CD1c-positive myeloid dendritic cell (primary cell): Measurements from ENCODE around the gene FRMPD2.
"Not testable (repeated sequence)": the region's sequence is repeated elsewhere in the genome, so short reads cannot be mapped to it uniquely, and the experiment has no call there.

Experiments used
- DNase-seq: peaks from one replicate; pipeline ENCODE4 v3.0.0-alpha.2; 2016; ENCODE audit errors: extremely low spot score

Gene FRMPD2

DNA sequence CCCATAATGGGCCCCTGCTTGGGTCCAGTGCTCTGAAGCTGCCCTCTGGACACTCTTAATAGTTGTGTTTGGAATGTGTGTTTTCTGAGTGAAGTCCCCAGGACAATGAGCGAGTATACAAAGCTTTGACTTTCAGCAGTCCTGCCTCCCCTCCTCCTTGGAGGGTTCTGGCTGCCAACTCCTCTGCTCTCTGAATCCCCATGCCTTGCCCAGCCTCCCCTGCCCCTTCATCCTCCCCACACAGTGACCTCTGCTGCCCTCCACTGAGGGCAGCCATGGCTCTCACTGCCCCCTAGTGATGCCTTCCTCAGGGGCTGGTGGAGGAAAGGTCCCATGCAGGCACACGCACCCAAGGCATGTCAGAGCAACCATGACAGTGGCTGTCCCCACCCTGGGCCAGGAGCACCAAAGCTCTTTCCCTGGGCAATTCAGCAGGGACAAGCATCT is 40.9 kb downstream of the FRMPD2 start:
- no peak for DNase-seq

DNA sequence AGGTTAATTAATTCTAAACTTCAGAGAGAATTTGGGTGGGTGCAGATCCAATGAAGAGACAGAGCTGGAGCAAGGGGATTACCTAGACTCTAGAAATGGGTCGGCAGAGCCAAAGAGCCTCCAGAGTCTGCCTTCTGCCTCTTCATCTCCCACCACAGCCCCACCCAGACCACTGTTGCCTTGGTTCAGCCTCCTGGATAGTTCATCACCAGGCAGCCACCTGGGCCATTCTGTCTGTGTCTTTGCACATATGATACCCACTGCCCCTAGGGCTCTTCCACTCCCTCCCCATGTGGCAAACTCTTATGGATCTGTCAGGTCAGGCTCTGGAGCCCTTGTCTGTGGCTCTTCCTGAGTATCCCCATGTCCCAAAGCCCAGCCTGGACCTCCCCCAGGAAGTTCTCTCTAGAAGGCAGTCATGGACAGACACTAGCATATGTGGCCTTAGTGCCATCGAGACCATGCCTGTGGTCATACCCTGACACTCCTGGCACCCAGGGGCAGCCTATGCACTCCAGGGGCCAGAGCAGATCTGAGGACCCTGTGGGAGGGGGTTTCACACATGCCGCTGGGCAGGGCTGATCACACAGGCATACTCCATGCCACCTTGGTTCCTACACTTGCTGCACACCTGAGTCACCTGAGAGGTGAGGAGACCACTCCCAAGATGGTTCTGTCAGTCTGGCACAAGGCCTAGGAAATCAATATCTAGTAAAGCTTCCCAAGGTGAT is 41.6 kb downstream of the FRMPD2 start:
- DNase-seq = no peak

GRCh38 chr10:48231699-48232315 is 42.7 kb downstream of the FRMPD2 start:
- no peak for DNase-seq

DNA sequence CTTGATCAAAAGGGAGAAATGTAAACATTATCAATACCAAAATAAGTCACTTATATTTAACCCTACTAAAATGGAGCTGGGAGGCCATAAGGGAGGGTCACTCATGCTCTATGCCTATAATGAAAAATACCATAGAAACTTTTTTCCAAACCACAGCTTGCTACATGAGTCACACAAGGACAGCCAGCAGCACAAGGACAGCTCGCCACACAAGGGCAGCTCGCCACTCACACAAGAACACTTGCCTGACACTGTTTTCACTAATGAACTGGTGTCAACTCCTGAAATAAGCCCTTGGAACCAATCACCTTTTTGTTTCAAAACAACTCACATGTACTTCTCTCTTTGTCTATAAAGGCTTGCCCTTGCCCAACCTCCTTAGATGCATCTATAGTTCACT is 43.3 kb downstream of the FRMPD2 start:
- no peak for DNase-seq

GRCh38 chr10:48227213-48227612 is 47.3 kb downstream of the FRMPD2 start:
- no peak for DNase-seq

DNA sequence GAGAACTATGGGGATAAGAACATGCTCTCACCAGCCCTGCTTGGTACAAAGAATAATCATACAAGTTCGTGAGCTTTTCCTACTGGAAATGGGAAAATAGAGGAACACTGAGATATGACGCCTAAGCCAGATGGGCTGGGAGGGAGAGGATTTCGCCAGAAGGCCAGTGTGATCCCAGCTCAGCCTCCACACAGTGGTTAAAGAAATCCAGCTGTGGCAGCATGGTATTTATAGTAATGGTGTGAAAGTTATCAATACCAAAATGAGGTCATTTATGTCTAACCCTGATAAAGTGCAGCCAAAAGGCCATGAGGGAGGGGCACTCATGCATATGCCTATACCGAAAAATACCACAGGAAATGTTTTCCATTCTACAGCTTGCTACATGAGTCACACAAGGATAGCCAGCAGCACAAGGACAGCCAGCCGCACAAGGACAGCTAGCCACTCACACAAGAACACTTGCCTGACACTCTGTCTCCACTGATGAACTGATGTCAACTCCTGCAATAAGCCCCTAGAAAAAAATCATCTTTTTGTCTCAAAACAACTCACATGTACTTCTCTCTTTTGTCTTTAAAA is 49.4 kb downstream of the FRMPD2 start:
- DNase-seq = no peak

GRCh38 chr10:48224296-48224695 is 50.2 kb downstream of the FRMPD2 start:
- DNase-seq = no peak

DNA sequence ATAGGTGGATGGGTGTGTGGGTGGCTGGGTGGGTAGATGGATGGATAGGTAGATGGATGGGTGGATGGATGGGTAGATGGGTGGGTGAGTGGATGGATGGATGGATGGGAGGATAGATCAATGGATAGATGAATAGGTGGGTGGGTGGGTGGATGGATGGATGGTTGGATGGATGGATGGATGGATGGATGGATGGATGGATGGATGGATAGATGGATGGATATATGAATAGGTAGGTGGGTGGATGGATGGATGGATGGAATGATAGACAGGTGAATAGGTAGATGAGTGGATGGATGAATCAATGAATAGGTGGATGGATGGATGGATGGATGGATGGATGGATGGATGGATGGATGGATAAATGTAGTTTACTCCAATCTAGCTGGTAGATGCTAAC is 52.7 kb downstream of the FRMPD2 start:
- no peak for DNase-seq

DNA sequence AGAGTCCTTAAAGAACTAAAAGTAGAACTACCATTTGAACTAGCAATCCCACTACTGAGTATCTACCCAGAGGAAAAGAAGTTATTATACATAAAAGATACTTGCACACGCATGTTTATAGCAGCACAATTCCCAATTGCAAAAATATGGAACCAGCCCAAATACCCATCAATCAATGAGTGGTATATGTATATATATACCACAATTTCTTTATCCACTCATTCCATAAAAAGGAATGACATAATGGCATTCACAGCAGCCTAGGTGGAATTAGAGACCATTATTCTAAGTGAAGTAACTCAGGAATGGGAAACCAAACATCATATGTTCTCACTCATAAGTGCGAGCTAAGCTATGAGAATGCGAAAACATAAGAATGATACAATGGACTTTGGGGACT is 53.5 kb downstream of the FRMPD2 start:
- not testable (repeated sequence) for DNase-seq

- no peak for DNase-seq
Measured at GRCh38 chr10:48219194-48219593, 55.3 kb downstream of the FRMPD2 start.

GRCh38 chr10:48216744-48217143 is 57.8 kb downstream of the FRMPD2 start:
- DNase-seq = no peak

- DNase-seq = no peak
Measured at GRCh38 chr10:48216204-48216505, 58.3 kb downstream of the FRMPD2 start.

- DNase-seq = peak; percentile 46
Measured at GRCh38 chr10:48215486-48216203, 58.9 kb downstream of the FRMPD2 start.

DNA sequence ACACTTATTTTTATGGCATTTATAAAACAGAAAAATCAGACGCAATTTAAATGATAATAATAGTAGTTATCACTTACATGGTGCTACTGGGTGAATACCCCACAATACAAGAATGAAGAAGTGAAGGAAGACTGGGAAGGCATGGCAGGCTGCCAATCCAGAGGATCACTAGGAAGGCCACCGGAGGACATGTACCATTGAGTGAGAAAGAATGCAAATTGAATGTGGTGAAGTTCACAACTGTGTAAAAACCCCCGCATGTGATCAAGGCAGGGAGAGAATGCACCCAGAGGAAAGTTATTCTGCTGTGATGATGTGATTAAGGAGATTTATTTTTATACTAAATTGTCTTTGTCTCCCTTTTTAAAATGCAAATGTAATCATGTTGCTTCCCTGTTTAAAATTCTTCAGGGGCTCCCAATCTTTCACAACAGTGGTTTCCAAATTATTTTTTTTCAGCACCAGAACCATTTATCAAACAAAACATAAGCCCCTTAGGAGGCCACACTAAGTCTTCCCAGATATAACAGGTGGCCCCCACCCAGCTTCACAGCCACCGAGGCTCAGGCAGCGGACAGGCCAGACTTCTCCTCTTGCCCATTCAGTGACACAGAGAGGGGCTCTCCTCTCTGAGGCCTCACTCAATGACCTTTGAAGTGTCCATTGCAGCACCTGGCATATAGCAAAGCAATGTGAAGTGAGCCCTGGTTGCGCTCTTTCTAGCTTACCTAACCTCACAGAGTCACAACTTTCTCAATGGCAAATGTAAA is 59.6 kb downstream of the FRMPD2 start:
- no peak for DNase-seq

DNA sequence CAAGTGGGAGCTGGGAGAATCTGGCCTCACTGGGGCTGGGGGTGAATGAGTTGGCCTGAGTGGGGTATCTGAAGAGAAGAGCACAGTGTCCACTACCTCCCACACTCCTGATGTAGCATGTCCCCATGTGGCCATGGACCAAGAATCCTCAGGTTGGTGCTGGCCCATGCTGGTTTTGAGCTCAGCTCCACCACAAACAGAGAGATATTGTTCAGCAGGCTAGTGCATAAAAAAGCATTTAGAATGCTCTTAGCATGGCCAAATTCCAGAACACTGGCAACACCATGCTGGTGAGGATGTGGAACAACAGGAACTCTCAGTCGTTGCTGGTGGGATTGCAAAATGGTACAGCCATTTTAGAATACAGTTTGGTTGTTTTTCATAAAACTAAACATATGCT is 61.4 kb downstream of the FRMPD2 start:
- DNase-seq = no peak

GRCh38 chr10:48211777-48212176 is 62.7 kb downstream of the FRMPD2 start:
- no peak for DNase-seq

GRCh38 chr10:48210966-48211365 is 63.5 kb downstream of the FRMPD2 start:
- DNase-seq = no peak

GRCh38 chr10:48210391-48210790 is 64.1 kb downstream of the FRMPD2 start:
- DNase-seq = no peak

DNA sequence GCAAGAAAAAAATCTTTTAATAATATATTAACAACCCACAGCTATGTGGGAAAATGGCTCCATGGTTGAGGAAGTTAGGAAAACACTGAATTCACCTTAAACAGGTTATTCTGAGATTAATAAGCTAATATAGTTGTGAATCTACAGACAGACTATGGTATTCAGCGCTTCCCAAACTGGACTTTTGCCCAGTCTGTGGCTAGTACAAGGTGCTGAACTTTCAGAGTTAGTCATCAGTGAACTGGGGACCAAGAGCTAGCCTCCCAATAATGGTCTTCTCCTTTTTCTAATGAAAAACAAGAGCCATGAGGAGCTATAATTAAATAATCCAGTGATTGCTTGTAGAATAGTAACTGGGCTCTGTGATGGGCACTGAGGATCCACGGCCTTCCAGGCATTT is 65.3 kb downstream of the FRMPD2 start:
- no peak for DNase-seq

- no peak for DNase-seq
Measured at GRCh38 chr10:48207853-48208252, 66.6 kb downstream of the FRMPD2 start.

DNA sequence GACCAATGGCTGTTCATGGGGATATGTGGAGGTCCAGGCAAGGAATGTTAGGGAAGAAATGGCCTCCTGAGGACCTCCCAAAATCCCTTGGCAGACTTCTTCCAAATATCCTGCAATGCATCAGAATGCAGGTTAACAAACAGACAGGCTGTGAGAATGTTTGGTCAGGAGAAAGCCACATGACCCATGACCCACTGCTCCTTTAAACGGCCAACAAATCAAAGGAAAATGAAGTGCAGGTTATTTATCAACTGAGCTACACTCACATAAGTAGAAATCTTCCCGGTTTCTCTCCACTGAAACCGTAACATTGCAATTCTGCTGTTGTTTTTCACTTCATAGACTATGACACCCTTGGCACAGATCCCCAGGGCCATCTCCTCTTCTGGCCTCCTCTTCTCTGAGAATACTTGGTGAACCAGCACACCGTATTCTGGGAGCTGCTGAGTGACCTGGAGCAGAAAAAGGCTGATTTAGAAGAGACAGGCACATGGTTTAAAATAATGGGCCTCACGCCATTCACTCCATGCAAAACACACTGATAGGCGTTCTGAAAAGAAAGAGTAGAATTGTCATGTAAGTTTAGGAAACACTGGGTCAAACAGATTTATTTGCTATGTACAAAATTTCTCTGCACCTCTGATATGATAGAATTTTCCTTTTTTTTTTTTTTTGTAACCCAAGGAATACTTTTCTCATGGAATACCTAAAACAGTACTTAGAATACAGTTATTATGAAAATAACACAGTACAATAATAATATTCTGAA is 67.8 kb downstream of the FRMPD2 start:
- no peak for DNase-seq
